GM18907 (cell line): Measurements from ENCODE around the gene TRIM51G.
"Not testable (repeated sequence)": the region's sequence is repeated elsewhere in the genome, so short reads cannot be mapped to it uniquely, and the experiment has no call there.

Experiments
- ATAC-seq: cut with Tn5 transposase; IDR thresholded peaks from one replicate; pipeline ENCODE4 v1.9.1; 2021; ENCODE audit warnings: mild to moderate bottlenecking, moderate library complexity; ENCODE audit not compliant: unreplicated experiment

TRIM51G gene, protein sequence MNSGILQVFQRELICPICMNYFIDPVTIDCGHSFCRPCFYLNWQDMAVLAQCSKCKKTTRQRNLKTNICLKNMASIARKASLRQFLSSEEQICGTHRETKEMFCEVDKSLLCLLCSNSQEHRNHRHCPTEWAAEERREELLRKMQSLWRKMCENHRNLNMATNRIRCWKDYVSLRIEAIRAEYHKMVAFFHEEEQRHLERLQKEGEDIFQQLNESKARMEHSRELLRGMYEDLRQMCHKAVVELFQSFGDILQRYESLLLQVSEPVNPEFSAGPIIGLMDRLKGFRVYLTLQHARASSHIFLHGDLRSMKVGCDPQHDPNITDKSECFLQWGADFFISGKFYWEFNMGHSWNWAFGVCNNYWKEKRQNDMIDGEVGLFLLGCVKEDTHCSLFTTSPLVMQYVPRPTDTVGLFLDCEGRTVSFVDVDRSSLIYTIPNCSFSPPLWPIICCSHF

DNA sequence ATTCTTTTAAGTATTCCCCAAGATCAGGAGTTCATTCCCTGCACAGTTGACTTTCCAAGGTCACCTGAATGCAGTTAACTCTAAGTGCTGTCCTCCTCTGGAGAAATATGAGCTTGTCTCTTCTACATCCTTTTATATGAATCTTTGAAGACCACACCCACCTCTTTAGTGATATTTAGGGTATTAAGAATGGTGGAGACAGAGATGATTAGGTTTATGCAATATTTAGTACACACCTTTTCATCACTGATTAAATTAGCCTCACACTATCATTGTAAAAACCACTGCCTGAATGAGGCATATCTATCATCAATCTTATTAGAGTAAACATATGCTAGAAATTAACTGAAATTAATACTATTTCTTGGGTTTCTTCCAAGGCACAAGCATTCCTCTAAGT lies at the start of gene TRIM51G:
TRIM51G (minus strand) TSS at position 101 of the 400 bp plus-strand sequence. CDS start 2,190 bp downstream, outside the sequence.
- ATAC-seq = not testable (repeated sequence)

DNA sequence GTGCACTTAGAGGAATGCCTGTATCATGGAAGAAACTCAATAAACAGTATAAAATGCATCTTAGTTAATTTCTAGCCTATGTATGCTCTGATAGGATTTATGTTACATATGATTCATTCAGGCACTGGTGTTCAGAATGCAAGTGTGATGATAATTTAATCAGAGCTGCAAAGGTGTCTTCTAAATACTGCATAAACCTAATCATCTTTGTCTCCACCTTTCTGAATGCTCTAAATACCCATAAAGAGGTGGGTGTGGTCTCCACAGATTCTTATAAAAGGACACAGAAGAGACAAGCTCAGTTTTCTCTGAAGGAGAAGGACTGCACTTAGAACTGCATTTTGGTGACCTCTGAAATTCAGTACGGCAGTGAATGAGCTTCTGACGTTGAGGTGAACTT lies 44.8 kb upstream of the TRIM51G start, which contains the start of gene TRIM49B:
TRIM49B (plus strand) TSS at position 301 of the 400 bp plus-strand sequence. CDS start 2,777 bp downstream, outside the sequence.
- ATAC-seq = not testable (repeated sequence)

DNA sequence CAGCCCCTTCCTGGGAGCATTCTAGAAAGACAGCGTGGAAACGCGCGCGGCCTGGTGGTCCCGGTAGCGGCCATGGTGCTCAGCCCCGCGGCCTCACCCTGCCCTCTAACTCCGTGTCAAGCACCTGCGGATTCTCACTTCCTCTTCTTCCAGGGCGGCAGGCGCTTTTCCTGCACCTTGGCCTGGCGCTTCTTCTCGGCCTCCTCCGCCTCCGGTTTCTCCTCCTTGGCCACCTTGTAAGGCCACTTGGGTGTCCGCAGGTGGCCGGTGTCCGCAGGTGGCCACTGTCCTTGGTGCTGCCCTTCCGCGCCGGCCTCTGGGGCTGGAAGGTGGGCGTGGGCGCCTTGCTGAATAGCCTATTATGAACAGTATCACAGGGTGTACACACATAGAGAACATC lies 15.1 kb downstream of the TRIM51G start:
- not testable (repeated sequence) for ATAC-seq

DNA sequence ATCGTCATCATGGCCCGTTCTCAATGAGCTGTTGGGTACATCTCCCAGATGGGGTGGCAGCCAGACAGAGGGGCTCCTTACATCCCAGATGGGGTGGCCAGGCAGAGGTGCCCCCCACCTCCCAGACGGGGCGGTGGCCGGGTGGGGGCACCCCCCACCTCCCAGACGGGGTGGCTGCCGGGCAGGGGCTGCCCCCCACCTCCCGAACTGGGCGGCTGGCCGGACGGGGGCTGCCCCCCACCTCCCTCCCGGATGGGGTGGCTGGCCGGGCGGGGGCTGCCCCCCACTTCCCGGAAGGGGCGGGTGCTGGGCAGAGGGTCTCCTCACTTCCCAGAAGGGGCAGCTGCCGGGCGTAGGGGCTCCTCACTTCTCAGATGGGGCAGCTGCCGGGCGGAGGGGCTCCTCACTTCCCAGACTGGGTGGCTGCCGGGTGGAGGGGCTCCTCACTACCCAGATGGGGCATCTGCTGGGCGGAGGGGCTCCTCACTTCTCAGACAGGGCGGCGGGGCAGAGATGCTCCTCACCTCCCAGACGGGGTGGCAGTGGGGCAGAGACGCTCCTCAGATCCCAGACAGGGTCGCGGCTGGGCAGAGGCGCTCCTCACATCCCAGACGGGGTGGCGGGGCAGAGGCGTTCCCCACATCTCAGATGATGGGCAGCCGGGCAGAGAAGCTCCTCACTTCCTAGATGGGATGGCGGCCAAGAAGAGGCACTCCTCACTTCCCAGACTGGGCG lies 28.2 kb downstream of the TRIM51G start:
- ATAC-seq = not testable (repeated sequence)

DNA sequence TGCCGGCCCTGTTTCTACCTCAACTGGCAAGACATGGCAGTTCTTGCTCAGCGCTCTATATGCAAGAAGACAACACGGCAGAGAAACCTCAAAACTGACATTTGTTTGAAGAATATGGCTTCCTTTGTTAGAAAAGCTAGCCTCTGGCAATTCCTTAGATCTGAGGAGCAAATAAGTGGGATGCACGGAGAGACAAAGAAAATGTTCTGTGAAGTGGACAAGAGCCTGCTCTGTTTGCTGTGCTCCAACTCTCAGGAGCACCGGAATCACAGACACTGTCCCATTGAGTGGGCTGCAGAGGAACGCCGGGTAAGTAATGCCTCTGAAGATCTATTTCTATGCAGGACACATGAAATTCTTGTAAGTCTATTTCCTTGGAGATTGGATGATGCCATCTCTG lies 37.9 kb downstream of the TRIM51G start:
- ATAC-seq = not testable (repeated sequence)
